Stimulated activated CD4-positive, alpha-beta T cell treated with anti-CD3 and anti-CD28 coated beads, Interleukin-2, amount 100 ng/mL, for 24 hours (primary cell): ENCODE data around the gene GIGYF1.
"Not testable (repeated sequence)": the region's sequence is repeated elsewhere in the genome, so short reads cannot be mapped to it uniquely, and the experiment has no call there.

ENCODE experiments used
- DNase-seq, 2 donors: peaks; one replicate each; pipeline ENCODE4 v3.0.0-alpha.2; 2020

GIGYF1 gene

GRCh38 chr7:100694098-100694745 is at the start of gene GIGYF1:
Gene GIGYF1, minus strand, starts transcription at chr7:100694250. Its CDS starts 6,012 bp downstream, at chr7:100688238.
- DNase-seq: peak; percentile 71 to 79

- DNase-seq: no peak
These were observed 45.9 kb upstream of the GIGYF1 start for GRCh38 chr7:100739934-100740333.

GRCh38 chr7:100736671-100737070 is 42.6 kb upstream of the GIGYF1 start:
- no peak for DNase-seq

GRCh38 chr7:100735730-100736129 is 41.7 kb upstream of the GIGYF1 start:
- DNase-seq: no peak

- DNase-seq: no peak
These were observed 38.0 kb upstream of the GIGYF1 start for GRCh38 chr7:100731937-100732636.

- no peak for DNase-seq
These were observed 36.2 kb upstream of the GIGYF1 start for GRCh38 chr7:100730136-100730800.

- no peak for DNase-seq
These were observed 34.1 kb upstream of the GIGYF1 start for GRCh38 chr7:100728196-100728595.

- no peak for DNase-seq
These were observed 33.1 kb upstream of the GIGYF1 start for GRCh38 chr7:100726996-100727761.

- not testable (repeated sequence) for DNase-seq
These were observed 30.3 kb upstream of the GIGYF1 start for GRCh38 chr7:100724364-100724763.

- no peak for DNase-seq
These were observed 29.8 kb upstream of the GIGYF1 start for GRCh38 chr7:100723732-100724275.

GRCh38 chr7:100722480-100723212 is 28.6 kb upstream of the GIGYF1 start:
- no peak for DNase-seq

GRCh38 chr7:100721505-100721812 is 27.4 kb upstream of the GIGYF1 start:
- DNase-seq: no peak

- no peak for DNase-seq
These were observed 26.8 kb upstream of the GIGYF1 start for GRCh38 chr7:100720671-100721504.

GRCh38 chr7:100720279-100720670 is 26.2 kb upstream of the GIGYF1 start, which contains the start of gene EPO:
Gene EPO, plus strand, starts transcription at chr7:100720468. Its CDS starts 513 bp downstream, at chr7:100720981.
- no peak for DNase-seq

GRCh38 chr7:100719523-100720278 is 25.7 kb upstream of the GIGYF1 start:
- no peak for DNase-seq

- DNase-seq: not testable (repeated sequence)
These were observed 23.0 kb upstream of the GIGYF1 start for GRCh38 chr7:100717073-100717472.

GRCh38 chr7:100714725-100715124 is 20.7 kb upstream of the GIGYF1 start:
- DNase-seq: no peak

- no peak for DNase-seq
These were observed 17.3 kb upstream of the GIGYF1 start for GRCh38 chr7:100711369-100711768.

GRCh38 chr7:100710452-100710851 is 16.4 kb upstream of the GIGYF1 start:
- no peak for DNase-seq

GRCh38 chr7:100708395-100708794 is 14.3 kb upstream of the GIGYF1 start:
- DNase-seq: no peak
